GM19043 (cell line): ENCODE measurements around the gene CTNNBIP1.

Experiments
- ATAC-seq: cut with Tn5 transposase; IDR thresholded peaks from one replicate; pipeline ENCODE4 v1.9.1; 2021; ENCODE audit warnings: low read depth; ENCODE audit not compliant: unreplicated experiment

CTNNBIP1 gene

GRCh38 chr1:9859281-9860014 lies 50.6 kb downstream of the CTNNBIP1 start:
- no peak for ATAC-seq

GRCh38 chr1:9858293-9859035 lies 51.6 kb downstream of the CTNNBIP1 start:
- ATAC-seq: no peak

GRCh38 chr1:9855186-9855585 lies 54.9 kb downstream of the CTNNBIP1 start:
- no peak for ATAC-seq

GRCh38 chr1:9853249-9853595 lies 56.8 kb downstream of the CTNNBIP1 start:
- ATAC-seq: no peak

GRCh38 chr1:9852410-9853248 lies 57.4 kb downstream of the CTNNBIP1 start:
- no peak for ATAC-seq

- ATAC-seq: no peak
Observed at GRCh38 chr1:9852004-9852403, 58.1 kb downstream of the CTNNBIP1 start.

- no peak for ATAC-seq
Observed at GRCh38 chr1:9850442-9851162, 59.5 kb downstream of the CTNNBIP1 start.

- ATAC-seq: no peak
Observed at GRCh38 chr1:9849691-9850441, 60.2 kb downstream of the CTNNBIP1 start.

- ATAC-seq: no peak
Observed at GRCh38 chr1:9848022-9848421, 62.0 kb downstream of the CTNNBIP1 start.

GRCh38 chr1:9847269-9847668 lies 62.8 kb downstream of the CTNNBIP1 start:
- no peak for ATAC-seq

- no peak for ATAC-seq
Observed at GRCh38 chr1:9846611-9847171, 63.4 kb downstream of the CTNNBIP1 start.

GRCh38 chr1:9845914-9846313 lies 64.2 kb downstream of the CTNNBIP1 start:
- ATAC-seq: no peak

GRCh38 chr1:9844756-9845155 lies 65.3 kb downstream of the CTNNBIP1 start:
- no peak for ATAC-seq

GRCh38 chr1:9844106-9844505 lies 66.0 kb downstream of the CTNNBIP1 start:
- ATAC-seq: no peak

- ATAC-seq: no peak
Observed at GRCh38 chr1:9843576-9843945, 66.5 kb downstream of the CTNNBIP1 start.

- ATAC-seq: no peak
Observed at GRCh38 chr1:9842781-9843575, 67.1 kb downstream of the CTNNBIP1 start.

- no peak for ATAC-seq
Observed at GRCh38 chr1:9842073-9842711, 67.9 kb downstream of the CTNNBIP1 start.

GRCh38 chr1:9841460-9841859 lies 68.6 kb downstream of the CTNNBIP1 start:
- no peak for ATAC-seq
